Measurements from ENCODE around the gene OR6N1.

- TF ChIP-seq CTCF (IDR thresholded peaks at IDR 0.05) (no peak), POLR2A (IDR thresholded peaks at IDR 0.05) (no peak), EP300 (IDR thresholded peaks at IDR 0.05; ENCODE audit: low read depth) (no peak)
These were observed 41.2 kb upstream of the OR6N1 start for GRCh38 chr1:158813164-158813563.

Data from transverse colon (tissue), 3 donors.